Measurements from ENCODE around the gene LTA. TPM values are rescaled to one million over a fixed set of nuclear protein-coding genes. Genes with fewer than 3 reads are reported as not detected.
A peak's percentile ranks its signal among the peaks of the same experiment; 100 is the strongest.

The LTA gene
- polyA plus RNA-seq, 1 donor from 2014 or later, result not detected

DNA sequence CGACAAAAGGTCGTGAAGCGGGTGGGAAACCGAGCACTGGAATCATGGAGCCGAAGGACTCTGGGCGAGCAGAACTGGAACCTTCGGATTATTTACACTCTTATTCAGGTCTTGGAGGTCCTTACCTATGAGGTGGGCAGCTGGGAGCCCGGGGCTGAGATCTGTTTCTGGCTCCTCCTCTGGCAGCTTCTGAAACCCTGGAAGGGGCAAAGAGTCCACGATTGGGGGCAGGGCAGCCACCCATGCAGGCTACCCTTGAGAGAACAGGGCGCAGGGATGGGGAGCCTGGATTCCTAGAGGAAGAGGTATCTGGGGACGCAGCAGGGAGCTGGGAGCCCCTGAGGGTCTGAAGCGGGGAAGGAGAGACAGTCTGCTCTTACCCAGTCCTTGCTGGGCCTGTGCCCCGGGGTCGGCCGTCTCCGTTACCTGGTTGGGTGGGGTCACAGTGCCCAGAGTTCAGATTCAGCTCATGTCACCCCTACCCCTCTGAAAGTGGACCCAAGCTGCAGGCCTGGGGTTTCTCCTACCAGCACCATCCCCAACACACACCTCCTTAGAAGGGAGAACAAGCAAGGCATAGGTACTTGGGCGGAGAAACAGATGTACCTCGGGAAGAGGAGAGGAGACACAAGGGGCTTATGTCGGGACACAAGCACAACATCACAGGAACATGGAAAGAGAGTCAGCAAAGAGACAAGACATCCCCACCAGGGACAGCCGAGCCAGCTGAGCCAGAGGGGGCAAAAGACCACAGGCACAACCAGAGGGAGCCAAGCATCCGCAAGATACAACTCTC lies 9.5 kb downstream of the LTA start:
- H3K9me2 ChIP-seq (ENCODE audit: insufficient read depth, low read length), result no peaks in the 10 kb centered on the region
- no peaks in the 10 kb centered on the region for H3K9me3 ChIP-seq (ENCODE audit: low read length)
- peak overlapping the region; percentile 67 for H3K4me3 ChIP-seq (ENCODE audit: low read length)
- H2AFZ ChIP-seq (ENCODE audit: low read depth, low read length), result peak overlapping the region; percentile 54
- TF ChIP-seq MXI1 (conservative IDR thresholded peaks at IDR 0.05; ENCODE audit: poor library complexity, severe bottlenecking) (no peak), RAD21 (conservative IDR thresholded peaks at IDR 0.05) (no peak), EP300 (conservative IDR thresholded peaks at IDR 0.05; ENCODE audit: poor library complexity, severe bottlenecking) (no peak), SMC3 (conservative IDR thresholded peaks at IDR 0.05; ENCODE audit: poor library complexity) (no peak), TAF1 (IDR thresholded peaks at IDR 0.05; ENCODE audit: low read depth) (no peak), POLR2AphosphoS5 (IDR thresholded peaks at IDR 0.05) (no peak), EZH2 (IDR thresholded peaks at IDR 0.05; ENCODE audit: borderline replicate concordance, insufficient read depth, low read length, poor library complexity, severe bottlenecking) (no peak)
- TF ChIP-seq, protein P1, sequence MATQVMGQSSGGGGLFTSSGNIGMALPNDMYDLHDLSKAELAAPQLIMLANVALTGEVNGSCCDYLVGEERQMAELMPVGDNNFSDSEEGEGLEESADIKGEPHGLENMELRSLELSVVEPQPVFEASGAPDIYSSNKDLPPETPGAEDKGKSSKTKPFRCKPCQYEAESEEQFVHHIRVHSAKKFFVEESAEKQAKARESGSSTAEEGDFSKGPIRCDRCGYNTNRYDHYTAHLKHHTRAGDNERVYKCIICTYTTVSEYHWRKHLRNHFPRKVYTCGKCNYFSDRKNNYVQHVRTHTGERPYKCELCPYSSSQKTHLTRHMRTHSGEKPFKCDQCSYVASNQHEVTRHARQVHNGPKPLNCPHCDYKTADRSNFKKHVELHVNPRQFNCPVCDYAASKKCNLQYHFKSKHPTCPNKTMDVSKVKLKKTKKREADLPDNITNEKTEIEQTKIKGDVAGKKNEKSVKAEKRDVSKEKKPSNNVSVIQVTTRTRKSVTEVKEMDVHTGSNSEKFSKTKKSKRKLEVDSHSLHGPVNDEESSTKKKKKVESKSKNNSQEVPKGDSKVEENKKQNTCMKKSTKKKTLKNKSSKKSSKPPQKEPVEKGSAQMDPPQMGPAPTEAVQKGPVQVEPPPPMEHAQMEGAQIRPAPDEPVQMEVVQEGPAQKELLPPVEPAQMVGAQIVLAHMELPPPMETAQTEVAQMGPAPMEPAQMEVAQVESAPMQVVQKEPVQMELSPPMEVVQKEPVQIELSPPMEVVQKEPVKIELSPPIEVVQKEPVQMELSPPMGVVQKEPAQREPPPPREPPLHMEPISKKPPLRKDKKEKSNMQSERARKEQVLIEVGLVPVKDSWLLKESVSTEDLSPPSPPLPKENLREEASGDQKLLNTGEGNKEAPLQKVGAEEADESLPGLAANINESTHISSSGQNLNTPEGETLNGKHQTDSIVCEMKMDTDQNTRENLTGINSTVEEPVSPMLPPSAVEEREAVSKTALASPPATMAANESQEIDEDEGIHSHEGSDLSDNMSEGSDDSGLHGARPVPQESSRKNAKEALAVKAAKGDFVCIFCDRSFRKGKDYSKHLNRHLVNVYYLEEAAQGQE (IDR thresholded peaks at IDR 0.05; ENCODE audit: borderline replicate concordance), result no peak
- TF ChIP-seq, protein P2, sequence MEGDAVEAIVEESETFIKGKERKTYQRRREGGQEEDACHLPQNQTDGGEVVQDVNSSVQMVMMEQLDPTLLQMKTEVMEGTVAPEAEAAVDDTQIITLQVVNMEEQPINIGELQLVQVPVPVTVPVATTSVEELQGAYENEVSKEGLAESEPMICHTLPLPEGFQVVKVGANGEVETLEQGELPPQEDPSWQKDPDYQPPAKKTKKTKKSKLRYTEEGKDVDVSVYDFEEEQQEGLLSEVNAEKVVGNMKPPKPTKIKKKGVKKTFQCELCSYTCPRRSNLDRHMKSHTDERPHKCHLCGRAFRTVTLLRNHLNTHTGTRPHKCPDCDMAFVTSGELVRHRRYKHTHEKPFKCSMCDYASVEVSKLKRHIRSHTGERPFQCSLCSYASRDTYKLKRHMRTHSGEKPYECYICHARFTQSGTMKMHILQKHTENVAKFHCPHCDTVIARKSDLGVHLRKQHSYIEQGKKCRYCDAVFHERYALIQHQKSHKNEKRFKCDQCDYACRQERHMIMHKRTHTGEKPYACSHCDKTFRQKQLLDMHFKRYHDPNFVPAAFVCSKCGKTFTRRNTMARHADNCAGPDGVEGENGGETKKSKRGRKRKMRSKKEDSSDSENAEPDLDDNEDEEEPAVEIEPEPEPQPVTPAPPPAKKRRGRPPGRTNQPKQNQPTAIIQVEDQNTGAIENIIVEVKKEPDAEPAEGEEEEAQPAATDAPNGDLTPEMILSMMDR (IDR thresholded peaks at IDR 0.05; ENCODE audit: poor library complexity, severe bottlenecking), result no peak
- H3F3A ChIP-seq (ENCODE audit: insufficient read depth, low read length, poor library complexity, severe bottlenecking), result no peaks in the 10 kb centered on the region
- H3K79me2 ChIP-seq (replicated peaks; ENCODE audit: insufficient read depth, low read length), result no peaks in the 10 kb centered on the region
- no peak overlapping the region for H3K4me2 ChIP-seq (ENCODE audit: low read length)
- H3K9ac ChIP-seq (ENCODE audit: low read length), result peak overlapping the region; percentile 61
- H3K27ac ChIP-seq (ENCODE audit: low read length), result peak overlapping the region; percentile 9
- no peaks in the 10 kb centered on the region for H3K36me3 ChIP-seq (ENCODE audit: insufficient read depth, low read length)
- H3K27me3 ChIP-seq (ENCODE audit: insufficient read depth, low read depth, low read length), result peaks cover 14% of the 10 kb centered on the region
- no peaks in the 10 kb centered on the region for H4K20me1 ChIP-seq (ENCODE audit: insufficient read depth)

DNA sequence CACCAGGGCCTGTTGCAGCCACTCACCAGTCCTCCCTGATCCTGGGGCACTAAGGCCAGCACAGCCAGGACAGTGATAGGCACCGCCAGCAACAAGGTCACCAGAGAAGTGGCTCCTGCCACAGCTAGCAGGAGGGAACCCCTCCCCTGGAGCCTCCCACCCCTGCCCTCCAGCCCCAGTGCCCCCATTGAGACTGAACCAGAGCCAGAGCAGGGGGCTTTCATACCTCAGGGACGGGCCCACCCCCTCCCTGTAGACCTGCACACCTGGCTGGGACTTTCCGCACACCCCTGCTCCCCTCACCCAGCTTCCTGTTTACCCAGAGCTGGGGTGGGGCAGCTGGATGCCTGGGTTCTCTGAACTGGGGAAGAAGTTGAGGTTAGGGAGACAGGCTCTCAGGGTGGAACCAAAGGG lies 10.1 kb downstream of the LTA start, which contains the start of gene LTB:
Gene LTB, minus strand, starts transcription at position 195 of the 414 bp plus-strand sequence. Its CDS starts 7 bp downstream, at position 188.
- H3K36me3 ChIP-seq (ENCODE audit: insufficient read depth, low read length), result no peaks in the 10 kb centered on the region
- no peaks in the 10 kb centered on the region for H3K79me2 ChIP-seq (replicated peaks; ENCODE audit: insufficient read depth, low read length)
- H4K20me1 ChIP-seq (ENCODE audit: insufficient read depth), result no peaks in the 10 kb centered on the region
- H3K9ac ChIP-seq (ENCODE audit: low read length), result peak within 1 kb of the TSS; percentile 61
- peaks cover 14% of the 10 kb centered on the region for H3K27me3 ChIP-seq (ENCODE audit: insufficient read depth, low read depth, low read length)
- H3K9me3 ChIP-seq (ENCODE audit: low read length), result no peaks in the 10 kb centered on the region
- no peaks in the 10 kb centered on the region for H3K9me2 ChIP-seq (ENCODE audit: insufficient read depth, low read length)
- H2AFZ ChIP-seq (ENCODE audit: low read depth, low read length), result peak within 1 kb of the TSS; percentile 54
- H3K4me2 ChIP-seq (ENCODE audit: low read length), result no peak within 1 kb of the TSS
- peak within 1 kb of the TSS; percentile 67 for H3K4me3 ChIP-seq (ENCODE audit: low read length)
- no peaks in the 10 kb centered on the region for H3F3A ChIP-seq (ENCODE audit: insufficient read depth, low read length, poor library complexity, severe bottlenecking)
- TF ChIP-seq TAF1 (IDR thresholded peaks at IDR 0.05; ENCODE audit: low read depth), result no peak
- no peak for TF ChIP-seq SMC3 (conservative IDR thresholded peaks at IDR 0.05; ENCODE audit: poor library complexity)
- no peak for TF ChIP-seq MXI1 (conservative IDR thresholded peaks at IDR 0.05; ENCODE audit: poor library complexity, severe bottlenecking)
- TF ChIP-seq, protein P1 (IDR thresholded peaks at IDR 0.05; ENCODE audit: borderline replicate concordance), result no peak
- TF ChIP-seq, protein P2 (IDR thresholded peaks at IDR 0.05; ENCODE audit: poor library complexity, severe bottlenecking), result no peak
- peak within 1 kb of the TSS; percentile 9 for H3K27ac ChIP-seq (ENCODE audit: low read length)

All from neural cell (in vitro differentiated cells).